Measurements from ENCODE around the gene MESP2. TPM values are rescaled to one million over a fixed set of nuclear protein-coding genes. Genes with fewer than 3 reads are reported as not detected.

MESP2 gene
- polyA plus RNA-seq, 3 donors, result 0.67 TPM; not detected in 2

DNA sequence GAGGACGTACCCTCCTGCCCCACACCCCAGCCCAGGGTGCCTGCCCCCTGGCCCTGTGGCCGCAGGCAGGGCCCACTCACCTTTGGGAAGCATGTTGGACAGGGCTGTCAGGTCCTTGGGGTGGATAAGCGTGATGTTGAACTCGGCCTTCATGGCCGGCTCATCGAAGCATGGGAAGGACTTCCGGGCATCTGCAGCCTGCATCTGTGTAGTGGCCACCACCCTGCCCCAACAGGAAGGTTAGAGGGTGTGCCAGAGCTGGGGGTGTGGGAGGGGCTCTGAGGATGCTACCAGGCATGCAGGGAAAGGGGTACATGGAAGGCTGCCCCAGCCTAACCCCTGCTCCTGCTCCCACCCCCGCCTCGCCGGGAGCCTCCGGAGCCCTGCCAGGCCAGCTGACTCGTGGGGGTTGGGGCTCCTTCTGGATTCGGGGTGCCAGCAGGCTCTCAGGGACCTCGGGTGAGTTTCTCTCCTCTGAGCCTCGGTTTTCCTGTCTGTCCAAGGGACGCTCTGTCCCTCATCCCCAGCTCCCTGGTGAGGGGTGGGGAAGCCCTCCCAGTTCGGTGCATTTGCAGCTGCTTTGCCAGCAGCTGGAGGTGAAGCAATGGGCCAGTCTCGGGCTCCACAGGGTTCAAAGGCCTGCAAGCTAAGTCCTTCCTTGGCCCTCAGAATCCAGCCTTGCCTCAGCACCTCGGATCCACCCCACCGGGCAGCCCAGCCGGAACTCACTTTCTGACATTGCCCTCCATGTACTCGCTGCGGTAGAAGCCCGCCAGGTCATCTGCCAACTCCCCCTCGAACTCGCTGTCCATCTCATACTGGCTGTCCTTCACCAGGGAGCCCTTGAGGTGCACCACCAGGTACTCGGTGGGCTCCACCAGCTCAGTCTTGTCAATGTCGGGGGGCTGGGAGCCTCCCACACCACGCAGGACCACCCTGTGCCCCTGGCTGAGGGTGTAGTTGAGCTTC is 29.4 kb downstream of the MESP2 start:
- Mint-ChIP-seq H3K9me3 (peaks cover 0 to 10% (median 0%) of the 10 kb centered on the region in 7 donors), H3K4me3 (no peak overlapping the region), H3K4me1 (peaks cover 46% of the 10 kb centered on the region), H3K27ac (peak overlapping the region in 1 of 7 donors; percentile 58), H3K36me3 (peaks cover 88 to 95% of the 10 kb centered on the region in 2 donors), H3K27me3 (ENCODE audit: low read depth in 3 of 3) (peaks cover 0 to 6% (median 5%) of the 10 kb centered on the region in 3 donors)
- peak in 1 of 3 donors; percentile 2 for DNase-seq
- peaks cover 15 to 22% of the 10 kb centered on the region in 2 donors for H3K4me1 ChIP-seq (ENCODE audit: control insufficient read depth in 1 of 2, insufficient read depth in 2 of 2, low read length in 2 of 2)
- H3K27ac ChIP-seq (ENCODE audit: low read depth in 1 of 2, low read length in 2 of 2), result no peak overlapping the region
- peaks cover 79 to 95% of the 10 kb centered on the region in 2 donors for H3K36me3 ChIP-seq (replicated peaks in 1 of 2; ENCODE audit: control insufficient read depth in 1 of 2, insufficient read depth in 2 of 2, low read length in 2 of 2)
- peaks cover 47% of the 10 kb centered on the region for H3K79me2 ChIP-seq (ENCODE audit: insufficient read depth, low read length)
- WGBS (ENCODE audit: insufficient coverage), result 97% methylated on average over 18 of the region's 29 CpGs
- no peak overlapping the region for H3K4me2 ChIP-seq (replicated peaks; ENCODE audit: extremely low read depth, low read length, poor library complexity, severe bottlenecking)
- TF ChIP-seq CTCF (IDR thresholded peaks at IDR 0.05), result no peak
- no peaks in the 10 kb centered on the region for H3K9me3 ChIP-seq (replicated peaks in 1 of 2; ENCODE audit: control insufficient read depth in 1 of 2, insufficient read depth in 1 of 2, low read length in 2 of 2)
- no peak overlapping the region for H2AFZ ChIP-seq (ENCODE audit: insufficient read depth, low read depth, low read length, poor library complexity, severe bottlenecking)
- H4K20me1 ChIP-seq (ENCODE audit: insufficient read depth, low read length), result peaks cover 100% of the 10 kb centered on the region
- no peak overlapping the region for H3K4me3 ChIP-seq (replicated peaks in 1 of 3; ENCODE audit: low read depth in 2 of 3, low read length in 3 of 3)
- H3K9ac ChIP-seq (ENCODE audit: insufficient read depth, low read length, poor library complexity, severe bottlenecking), result no peak overlapping the region
- H3K27me3 ChIP-seq (ENCODE audit: control insufficient read depth in 2 of 2, insufficient read depth in 2 of 2, low read length in 2 of 2), result no peaks in the 10 kb centered on the region
- intact Hi-C loops (cut with micrococcal nuclease), result no loop called here

DNA sequence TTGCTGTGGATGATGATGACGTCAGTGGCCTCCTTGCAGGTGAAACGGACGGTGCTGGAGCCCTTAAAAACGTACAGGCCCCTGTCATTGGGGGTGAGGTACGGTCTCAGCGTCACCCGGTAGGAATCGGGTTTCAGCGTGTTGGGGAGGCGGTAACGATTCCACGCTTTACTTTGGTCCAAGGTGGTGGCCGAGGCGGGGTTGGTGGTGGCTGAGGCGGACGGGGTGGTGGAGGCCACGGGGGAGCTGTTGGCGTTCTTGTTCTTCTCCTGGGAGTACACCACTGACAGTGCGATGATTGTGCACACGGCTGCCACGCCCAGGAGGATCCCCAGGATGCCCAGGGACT is 30.1 kb downstream of the MESP2 start:
- Mint-ChIP-seq H3K9me3 (peaks cover 0 to 10% (median 0%) of the 10 kb centered on the region in 7 donors), H3K27ac (peak overlapping the region in 1 of 7 donors; percentile 58), H3K4me1 (peaks cover 46% of the 10 kb centered on the region), H3K36me3 (peaks cover 88 to 95% of the 10 kb centered on the region in 2 donors), H3K4me3 (no peak overlapping the region), H3K27me3 (ENCODE audit: low read depth in 3 of 3) (peaks cover 0 to 6% (median 2%) of the 10 kb centered on the region in 3 donors)
- TF ChIP-seq CTCF (IDR thresholded peaks at IDR 0.05), result no peak
- Histone ChIP-seq H3K27me3 (ENCODE audit: control insufficient read depth in 2 of 2, insufficient read depth in 2 of 2, low read length in 2 of 2) (no peaks in the 10 kb centered on the region), H2AFZ (ENCODE audit: insufficient read depth, low read depth, low read length, poor library complexity, severe bottlenecking) (no peak overlapping the region), H4K20me1 (ENCODE audit: insufficient read depth, low read length) (peaks cover 100% of the 10 kb centered on the region), H3K4me1 (ENCODE audit: control insufficient read depth in 1 of 2, insufficient read depth in 2 of 2, low read length in 2 of 2) (peaks cover 15 to 22% of the 10 kb centered on the region in 2 donors), H3K9ac (ENCODE audit: insufficient read depth, low read length, poor library complexity, severe bottlenecking) (no peak overlapping the region), H3K27ac (ENCODE audit: low read depth in 1 of 2, low read length in 2 of 2) (no peak overlapping the region), H3K4me3 (replicated peaks in 1 of 3; ENCODE audit: low read depth in 2 of 3, low read length in 3 of 3) (no peak overlapping the region), H3K79me2 (ENCODE audit: insufficient read depth, low read length) (peaks cover 54% of the 10 kb centered on the region), H3K36me3 (replicated peaks in 1 of 2; ENCODE audit: control insufficient read depth in 1 of 2, insufficient read depth in 2 of 2, low read length in 2 of 2) (peaks cover 77 to 95% of the 10 kb centered on the region in 2 donors), H3K9me3 (replicated peaks in 1 of 2; ENCODE audit: control insufficient read depth in 1 of 2, insufficient read depth in 1 of 2, low read length in 2 of 2) (no peaks in the 10 kb centered on the region), H3K4me2 (replicated peaks; ENCODE audit: extremely low read depth, low read length, poor library complexity, severe bottlenecking) (no peak overlapping the region)
- 96% methylated on average over 18 of the region's 21 CpGs for WGBS (ENCODE audit: insufficient coverage)
- intact Hi-C loops (cut with micrococcal nuclease), result no loop called here
- no peak for DNase-seq
